Adipocyte (in vitro differentiated cells): Measurements from ENCODE around the gene NRSN1.

ENCODE experiments used
- DNase-seq: peaks from one replicate; pipeline ENCODE4 v3.0.0-alpha.2; 2015; ENCODE audit warnings: low read depth
- H3K27me3 ChIP-seq: replicated peaks from 2 replicates; pipeline ENCODE4 v1.7.0; 2013; ENCODE audit warnings: mild to moderate bottlenecking, low read length, moderate library complexity; ENCODE audit not compliant: control insufficient read depth, insufficient read depth
- H3K36me3 ChIP-seq: 2 replicates; pipeline ENCODE4 v1.7.0; 2013; ENCODE audit warnings: low read length, mild to moderate bottlenecking, moderate library complexity; ENCODE audit not compliant: control insufficient read depth, insufficient read depth, severe bottlenecking
- H3K4me1 ChIP-seq: 2 replicates; pipeline ENCODE4 v1.7.0; 2013; ENCODE audit warnings: mild to moderate bottlenecking, low read length, moderate library complexity; ENCODE audit not compliant: control insufficient read depth, insufficient read depth
- H3K4me3 ChIP-seq: 2 replicates; pipeline ENCODE4 v1.7.0; 2013; ENCODE audit warnings: mild to moderate bottlenecking, low read length, moderate library complexity
- H3K9ac ChIP-seq: 2 replicates; pipeline ENCODE4 v1.7.0; 2013; ENCODE audit warnings: mild to moderate bottlenecking, low read length, moderate library complexity
- H3K9me3 ChIP-seq: 2 replicates; pipeline ENCODE4 v1.7.0; 2013; ENCODE audit warnings: mild to moderate bottlenecking, low read length, moderate library complexity; ENCODE audit not compliant: control insufficient read depth

The NRSN1 gene

DNA sequence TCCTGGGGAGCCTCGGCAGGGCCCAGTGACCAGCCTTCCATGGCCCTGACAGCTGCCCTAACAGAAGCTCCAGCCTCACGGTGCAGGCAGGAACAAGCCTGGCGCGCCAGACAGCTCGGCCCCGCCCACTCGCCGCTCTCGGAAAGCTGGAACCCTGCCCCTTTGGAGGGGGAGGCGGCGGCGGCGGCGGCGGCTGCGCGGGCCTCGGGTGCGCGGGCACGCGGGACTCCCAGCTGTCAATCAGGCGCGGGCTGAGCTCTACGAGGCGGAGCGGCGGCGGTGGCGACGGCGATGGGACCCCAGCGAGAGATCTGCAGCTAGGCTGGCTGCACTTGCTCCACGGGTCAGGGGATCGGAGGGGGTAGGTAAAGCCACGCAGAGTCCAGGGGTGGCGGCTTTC is at the start of gene NRSN1:
NRSN1 (plus strand) TSS at position 236 of the 400 bp plus-strand sequence. CDS start 8,113 bp downstream, outside the sequence.
- no peaks in the 10 kb centered on the region for H3K4me1 ChIP-seq
- H3K36me3 ChIP-seq = no peaks in the 10 kb centered on the region
- H3K9me3 ChIP-seq = no peaks in the 10 kb centered on the region
- no peak for DNase-seq
- H3K27me3 ChIP-seq = peaks cover 12% of the 10 kb centered on the region
- H3K9ac ChIP-seq = no peak within 1 kb of the TSS
- H3K4me3 ChIP-seq = no peak within 1 kb of the TSS

DNA sequence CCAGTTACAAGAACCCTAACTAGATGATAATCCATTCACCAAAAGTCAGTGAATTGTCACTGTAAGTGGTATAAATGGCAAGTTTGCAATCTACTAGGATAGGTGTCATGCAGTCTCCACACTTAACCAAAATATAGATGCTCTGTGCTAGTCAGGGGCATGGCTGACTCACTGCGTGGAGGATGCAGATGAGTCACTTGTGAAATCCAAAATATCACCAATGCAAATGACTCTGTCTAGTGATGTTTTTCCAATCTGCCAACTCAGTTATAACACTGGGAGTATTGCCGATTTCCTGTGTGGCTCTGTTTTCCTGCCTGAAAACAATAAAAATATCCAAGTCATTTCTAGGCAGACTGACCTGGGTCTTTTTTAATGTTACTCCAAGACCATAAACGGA is 47.8 kb upstream of the NRSN1 start:
- Histone ChIP-seq H3K36me3 (no peaks in the 10 kb centered on the region), H3K9me3 (no peaks in the 10 kb centered on the region), H3K9ac (no peak overlapping the region), H3K27me3 (no peaks in the 10 kb centered on the region), H3K4me3 (no peak overlapping the region), H3K4me1 (no peaks in the 10 kb centered on the region)
- peak; percentile 35 for DNase-seq

GRCh38 chr6:24079076-24079475 is 46.9 kb upstream of the NRSN1 start:
- DNase-seq = no peak
- Histone ChIP-seq H3K9me3 (no peaks in the 10 kb centered on the region), H3K36me3 (no peaks in the 10 kb centered on the region), H3K4me1 (no peaks in the 10 kb centered on the region), H3K9ac (no peak overlapping the region), H3K4me3 (no peak overlapping the region), H3K27me3 (no peaks in the 10 kb centered on the region)

DNA sequence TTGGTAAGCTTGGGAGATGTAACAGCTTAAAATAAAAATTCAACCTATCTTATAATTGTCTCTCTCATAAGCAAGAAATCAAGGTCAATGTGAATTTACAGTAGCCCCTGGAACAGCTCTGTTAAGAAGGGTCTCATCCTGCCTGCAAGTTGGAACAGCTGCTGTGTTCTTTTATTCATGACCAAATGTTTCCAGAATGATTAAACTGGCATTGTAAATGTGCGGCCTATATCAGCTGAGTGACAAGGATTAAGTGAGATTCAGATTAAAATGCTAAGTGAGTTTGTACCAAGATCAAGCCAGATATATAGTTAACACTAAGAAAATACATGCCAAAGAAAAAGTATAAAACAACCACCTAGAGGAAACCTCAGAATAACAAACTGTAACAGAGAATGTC is 45.3 kb upstream of the NRSN1 start:
- Histone ChIP-seq H3K36me3 (no peaks in the 10 kb centered on the region), H3K9me3 (no peaks in the 10 kb centered on the region), H3K4me3 (no peak overlapping the region), H3K9ac (no peak overlapping the region), H3K27me3 (no peaks in the 10 kb centered on the region), H3K4me1 (no peaks in the 10 kb centered on the region)
- DNase-seq = no peak

GRCh38 chr6:24089736-24090135 is 36.3 kb upstream of the NRSN1 start:
- no peak overlapping the region for H3K9ac ChIP-seq
- H3K4me3 ChIP-seq = no peak overlapping the region
- no peaks in the 10 kb centered on the region for H3K4me1 ChIP-seq
- H3K9me3 ChIP-seq = no peaks in the 10 kb centered on the region
- no peaks in the 10 kb centered on the region for H3K36me3 ChIP-seq
- DNase-seq = no peak
- H3K27me3 ChIP-seq = no peaks in the 10 kb centered on the region

GRCh38 chr6:24092407-24092806 is 33.6 kb upstream of the NRSN1 start:
- H3K4me3 ChIP-seq = no peak overlapping the region
- H3K27me3 ChIP-seq = no peaks in the 10 kb centered on the region
- no peaks in the 10 kb centered on the region for H3K9me3 ChIP-seq
- no peaks in the 10 kb centered on the region for H3K36me3 ChIP-seq
- H3K4me1 ChIP-seq = no peaks in the 10 kb centered on the region
- H3K9ac ChIP-seq = no peak overlapping the region
- DNase-seq = no peak

DNA sequence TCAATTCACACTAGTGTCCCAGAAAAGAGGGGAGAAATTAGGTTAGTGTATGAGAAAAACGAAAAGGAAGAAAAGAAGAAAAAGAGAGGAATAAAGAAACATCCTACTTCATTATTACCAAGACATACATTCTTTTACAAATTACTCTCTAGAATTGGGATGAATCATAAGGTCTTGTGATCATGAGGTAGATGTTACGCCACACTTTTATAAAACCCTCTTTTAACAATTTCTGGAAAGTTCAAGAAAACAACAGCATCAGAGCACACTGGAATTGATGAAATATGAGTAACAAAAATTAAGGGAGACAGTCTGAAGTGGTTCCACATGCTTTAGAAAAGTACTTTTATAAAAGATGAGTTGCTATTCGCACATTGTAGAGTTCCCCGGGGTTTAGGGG is 32.6 kb upstream of the NRSN1 start:
- H3K4me3 ChIP-seq = no peak overlapping the region
- no peaks in the 10 kb centered on the region for H3K27me3 ChIP-seq
- peak; percentile 53 for DNase-seq
- H3K9me3 ChIP-seq = no peaks in the 10 kb centered on the region
- no peaks in the 10 kb centered on the region for H3K4me1 ChIP-seq
- H3K36me3 ChIP-seq = no peaks in the 10 kb centered on the region
- no peak overlapping the region for H3K9ac ChIP-seq

DNA sequence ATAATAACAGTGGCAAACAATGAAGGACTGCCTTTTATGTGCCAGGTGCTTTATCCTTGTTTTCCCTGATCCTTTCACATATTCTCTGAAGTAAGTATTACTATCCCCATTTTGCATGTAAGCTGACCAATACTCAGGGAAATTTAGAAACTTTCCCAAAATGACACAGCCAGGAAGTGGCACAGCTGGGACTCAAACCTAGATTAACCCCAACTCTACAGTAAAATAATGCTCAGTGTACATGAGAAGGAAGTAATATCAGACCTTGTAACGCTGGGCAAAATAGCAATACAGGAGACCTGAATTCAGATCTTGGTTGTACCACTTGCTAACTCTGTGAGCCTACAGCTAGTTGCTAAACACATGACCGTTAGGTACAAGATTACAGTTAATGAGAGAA is 26.8 kb upstream of the NRSN1 start:
- no peak overlapping the region for H3K9ac ChIP-seq
- H3K9me3 ChIP-seq = no peaks in the 10 kb centered on the region
- no peak overlapping the region for H3K4me3 ChIP-seq
- no peaks in the 10 kb centered on the region for H3K4me1 ChIP-seq
- no peak for DNase-seq
- no peaks in the 10 kb centered on the region for H3K27me3 ChIP-seq
- no peaks in the 10 kb centered on the region for H3K36me3 ChIP-seq

- H3K36me3 ChIP-seq = no peaks in the 10 kb centered on the region
- H3K9me3 ChIP-seq = no peaks in the 10 kb centered on the region
- no peaks in the 10 kb centered on the region for H3K27me3 ChIP-seq
- no peak overlapping the region for H3K4me3 ChIP-seq
- no peak overlapping the region for H3K9ac ChIP-seq
- no peaks in the 10 kb centered on the region for H3K4me1 ChIP-seq
- no peak for DNase-seq
Observed at GRCh38 chr6:24100024-24100769, 25.8 kb upstream of the NRSN1 start.

DNA sequence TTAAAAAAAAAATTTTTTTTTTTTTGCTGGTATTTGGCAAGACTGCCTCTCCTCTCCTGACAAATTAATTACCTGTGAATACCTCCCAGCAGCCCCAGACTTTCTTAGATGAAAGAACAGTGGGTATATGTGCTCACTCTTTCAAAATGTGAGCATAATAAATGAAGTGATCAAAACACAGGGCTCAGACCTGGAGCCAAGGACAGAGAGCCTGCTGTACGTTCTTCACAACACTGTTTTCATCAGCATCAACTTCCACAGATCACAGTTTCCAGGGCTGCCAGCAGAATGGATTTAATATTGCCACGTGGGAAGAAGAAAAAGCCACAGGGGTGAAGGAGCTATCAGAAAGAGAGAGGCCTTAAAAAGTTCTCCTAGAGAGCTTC is 25.3 kb upstream of the NRSN1 start:
- DNase-seq = no peak
- no peaks in the 10 kb centered on the region for H3K36me3 ChIP-seq
- no peak overlapping the region for H3K9ac ChIP-seq
- no peaks in the 10 kb centered on the region for H3K4me1 ChIP-seq
- H3K4me3 ChIP-seq = no peak overlapping the region
- H3K27me3 ChIP-seq = no peaks in the 10 kb centered on the region
- H3K9me3 ChIP-seq = no peaks in the 10 kb centered on the region

DNA sequence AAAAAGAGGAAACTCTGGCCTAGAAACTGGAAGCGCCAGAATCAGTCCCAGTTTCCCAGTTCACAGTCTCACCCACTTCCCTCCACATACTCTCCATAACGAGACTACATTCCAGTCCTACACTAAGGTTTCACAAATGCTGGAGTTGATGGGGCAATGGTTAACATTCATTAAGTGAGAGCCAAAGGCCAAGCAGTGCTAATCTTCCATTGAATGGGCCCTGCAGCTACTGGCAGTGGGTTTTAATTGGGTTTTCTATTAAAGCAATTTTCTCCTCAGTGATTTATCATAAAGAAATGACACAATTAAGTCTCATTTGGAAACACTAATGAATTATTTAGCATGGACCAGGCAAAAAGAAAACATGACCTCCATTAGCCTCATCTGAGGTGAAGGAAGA is 20.8 kb upstream of the NRSN1 start:
- no peak overlapping the region for H3K9ac ChIP-seq
- no peak overlapping the region for H3K4me3 ChIP-seq
- H3K27me3 ChIP-seq = no peaks in the 10 kb centered on the region
- DNase-seq = no peak
- no peaks in the 10 kb centered on the region for H3K36me3 ChIP-seq
- no peaks in the 10 kb centered on the region for H3K9me3 ChIP-seq
- no peaks in the 10 kb centered on the region for H3K4me1 ChIP-seq

DNA sequence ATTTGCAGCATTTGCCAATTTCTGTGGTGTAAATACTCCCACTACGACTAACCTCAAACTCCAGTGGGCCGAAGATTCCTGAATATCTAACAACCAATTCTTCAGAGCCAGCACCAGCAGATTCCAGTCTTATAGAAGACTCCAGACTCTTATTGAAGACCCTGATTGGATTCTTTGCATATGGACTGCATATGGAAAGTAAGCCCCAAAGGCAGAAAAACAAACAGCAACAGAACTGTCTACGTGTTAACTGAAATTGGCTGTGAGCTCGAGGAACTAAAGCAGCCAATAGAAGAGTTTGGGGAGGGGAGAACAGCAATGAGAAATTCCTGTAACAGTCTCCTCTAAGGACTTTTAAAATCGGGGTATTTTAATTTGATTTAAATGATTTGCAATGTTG is 19.7 kb upstream of the NRSN1 start:
- no peak overlapping the region for H3K4me3 ChIP-seq
- H3K36me3 ChIP-seq = no peaks in the 10 kb centered on the region
- no peaks in the 10 kb centered on the region for H3K27me3 ChIP-seq
- no peak for DNase-seq
- H3K9me3 ChIP-seq = no peaks in the 10 kb centered on the region
- no peaks in the 10 kb centered on the region for H3K4me1 ChIP-seq
- H3K9ac ChIP-seq = no peak overlapping the region
